Measurements from ENCODE around the gene TBC1D9B.

The TBC1D9B gene

DNA sequence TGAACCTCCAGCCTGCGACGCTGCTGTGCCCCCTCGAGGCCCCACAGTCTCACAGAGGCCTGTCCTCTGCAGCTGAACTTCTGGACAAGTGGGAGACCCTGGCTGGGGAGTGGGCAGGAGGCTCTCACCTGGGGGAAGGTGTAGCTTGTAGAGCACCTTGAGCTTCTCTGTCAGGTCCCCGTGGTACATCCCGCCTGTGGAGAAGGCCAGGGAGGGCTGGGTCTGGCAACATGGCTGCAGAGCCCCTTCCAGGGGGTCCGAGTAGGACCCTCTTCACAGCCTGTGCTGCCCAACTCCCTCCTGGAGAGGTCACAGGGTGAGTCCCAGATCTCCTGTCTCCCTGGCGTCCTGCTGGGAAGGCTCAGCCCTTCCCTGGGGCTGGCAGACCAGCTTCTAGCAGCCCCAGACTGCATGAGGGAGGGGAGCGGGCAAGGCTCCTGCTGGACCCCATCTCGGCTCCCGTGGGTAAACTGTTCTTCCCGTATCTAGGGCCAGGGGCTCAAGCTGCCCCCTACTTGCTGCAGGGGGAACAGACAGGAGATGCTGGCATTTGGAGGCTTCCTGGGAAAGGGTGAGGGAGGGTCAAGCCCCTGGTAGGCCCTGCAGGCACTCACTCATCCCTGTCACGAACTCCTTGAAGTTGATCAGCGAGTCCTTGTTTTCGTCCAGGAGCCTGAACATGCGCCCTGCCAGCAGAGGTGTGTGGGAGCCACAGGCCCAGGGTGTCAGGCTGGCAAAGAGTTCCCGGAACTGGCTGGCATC is 37.9 kb downstream of the TBC1D9B start:
- Histone ChIP-seq H3K36me3 (replicated peaks) (peaks cover 53% of the 10 kb centered on the region), H3K4me3 (ENCODE audit: low read depth, low read length) (no peak overlapping the region), H3K27me3 (replicated peaks) (no peaks in the 10 kb centered on the region), H3K27ac (no peak overlapping the region)
- DNase-seq: no peak
- TF ChIP-seq, protein P1, sequence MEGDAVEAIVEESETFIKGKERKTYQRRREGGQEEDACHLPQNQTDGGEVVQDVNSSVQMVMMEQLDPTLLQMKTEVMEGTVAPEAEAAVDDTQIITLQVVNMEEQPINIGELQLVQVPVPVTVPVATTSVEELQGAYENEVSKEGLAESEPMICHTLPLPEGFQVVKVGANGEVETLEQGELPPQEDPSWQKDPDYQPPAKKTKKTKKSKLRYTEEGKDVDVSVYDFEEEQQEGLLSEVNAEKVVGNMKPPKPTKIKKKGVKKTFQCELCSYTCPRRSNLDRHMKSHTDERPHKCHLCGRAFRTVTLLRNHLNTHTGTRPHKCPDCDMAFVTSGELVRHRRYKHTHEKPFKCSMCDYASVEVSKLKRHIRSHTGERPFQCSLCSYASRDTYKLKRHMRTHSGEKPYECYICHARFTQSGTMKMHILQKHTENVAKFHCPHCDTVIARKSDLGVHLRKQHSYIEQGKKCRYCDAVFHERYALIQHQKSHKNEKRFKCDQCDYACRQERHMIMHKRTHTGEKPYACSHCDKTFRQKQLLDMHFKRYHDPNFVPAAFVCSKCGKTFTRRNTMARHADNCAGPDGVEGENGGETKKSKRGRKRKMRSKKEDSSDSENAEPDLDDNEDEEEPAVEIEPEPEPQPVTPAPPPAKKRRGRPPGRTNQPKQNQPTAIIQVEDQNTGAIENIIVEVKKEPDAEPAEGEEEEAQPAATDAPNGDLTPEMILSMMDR (IDR thresholded peaks at IDR 0.05; ENCODE audit: low read depth, low read length, missing control alignments): no peak
- in situ Hi-C loops (cut with HindIII; ENCODE audit: low pct_ligation_motif_present, low sequenced_read_pairs): no loop called here

GRCh38 chr5:179869101-179869500 is 38.6 kb downstream of the TBC1D9B start:
- Histone ChIP-seq H3K36me3 (replicated peaks) (peaks cover 53% of the 10 kb centered on the region), H3K27me3 (replicated peaks) (no peaks in the 10 kb centered on the region), H3K27ac (no peak overlapping the region), H3K4me3 (ENCODE audit: low read depth, low read length) (no peak overlapping the region)
- no peak for DNase-seq
- TF ChIP-seq, protein P1 (IDR thresholded peaks at IDR 0.05; ENCODE audit: low read depth, low read length, missing control alignments): no peak
- in situ Hi-C loops (cut with HindIII; ENCODE audit: low pct_ligation_motif_present, low sequenced_read_pairs): no loop called here

DNA sequence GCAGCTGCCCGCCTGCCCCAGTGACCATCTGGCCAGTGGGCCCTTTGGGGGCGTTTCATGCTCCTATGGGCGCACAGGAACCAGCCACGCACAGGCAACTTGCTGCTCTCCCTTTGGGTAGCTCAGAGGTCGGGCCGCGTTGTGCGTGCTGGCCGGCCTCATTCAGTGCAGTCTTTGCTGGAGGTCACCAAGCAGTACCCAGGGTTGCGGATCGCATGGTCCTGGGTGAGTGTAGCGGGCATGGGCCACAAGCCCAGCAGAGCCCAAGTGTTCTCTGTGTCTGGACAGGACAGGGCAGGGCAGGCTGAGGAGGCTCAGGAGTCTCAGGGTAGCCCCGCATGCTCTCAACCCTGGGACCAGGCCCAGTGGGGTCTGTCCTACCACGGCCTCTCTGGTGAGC is 39.2 kb downstream of the TBC1D9B start:
- Histone ChIP-seq H3K36me3 (replicated peaks) (peaks cover 59% of the 10 kb centered on the region), H3K4me3 (ENCODE audit: low read depth, low read length) (no peak overlapping the region), H3K27ac (no peak overlapping the region), H3K27me3 (replicated peaks) (no peaks in the 10 kb centered on the region)
- in situ Hi-C loops (cut with HindIII; ENCODE audit: low pct_ligation_motif_present, low sequenced_read_pairs): no loop called here
- TF ChIP-seq, protein P1 (IDR thresholded peaks at IDR 0.05; ENCODE audit: low read depth, low read length, missing control alignments): no peak
- no peak for DNase-seq

- Histone ChIP-seq H3K27me3 (replicated peaks) (no peaks in the 10 kb centered on the region), H3K4me3 (ENCODE audit: low read depth, low read length) (no peak overlapping the region), H3K36me3 (replicated peaks) (peaks cover 60% of the 10 kb centered on the region), H3K27ac (no peak overlapping the region)
- TF ChIP-seq, protein P1 (IDR thresholded peaks at IDR 0.05; ENCODE audit: low read depth, low read length, missing control alignments): no peak
- in situ Hi-C loops (cut with HindIII; ENCODE audit: low pct_ligation_motif_present, low sequenced_read_pairs): no loop called here
- no peak for DNase-seq
Measured at GRCh38 chr5:179867476-179867875, 40.2 kb downstream of the TBC1D9B start.

- in situ Hi-C loops (cut with HindIII; ENCODE audit: low pct_ligation_motif_present, low sequenced_read_pairs): no loop called here
- DNase-seq: no peak
- Histone ChIP-seq H3K4me3 (ENCODE audit: low read depth, low read length) (no peak overlapping the region), H3K36me3 (replicated peaks) (peaks cover 60% of the 10 kb centered on the region), H3K27me3 (replicated peaks) (no peaks in the 10 kb centered on the region), H3K27ac (no peak overlapping the region)
- TF ChIP-seq, protein P1 (IDR thresholded peaks at IDR 0.05; ENCODE audit: low read depth, low read length, missing control alignments): no peak
Measured at GRCh38 chr5:179867079-179867465, 40.6 kb downstream of the TBC1D9B start.

Measured in brain microvascular endothelial cell (primary cell).